ENCODE data around the gene PLA2G2A. TPM values are rescaled to one million over a fixed set of nuclear protein-coding genes. Genes with fewer than 3 reads are reported as not detected.

PLA2G2A gene
- total and polyA plus RNA-seq, 9 of the 15 experiments (the other 6 are each of a cell fraction or from before 2014, with no cell fraction given): not detected

- H3K9ac ChIP-seq (ENCODE audit: insufficient read depth in 1 of 2, low read depth in 2 of 2, low read length in 2 of 2): no peak overlapping the region
- no TSS peak for BruUV-seq (replicated peaks)
- intact Hi-C loops (cut with micrococcal nuclease): no loop called here
- no peaks in the 10 kb centered on the region for H3K36me3 ChIP-seq (ENCODE audit: control insufficient read depth, insufficient read depth, low read length)
- DNase-seq (ENCODE audit: extremely low read depth in 1 of 4, low spot score in 3 of 4) (no peak), ATAC-seq (no peak), FAIRE-seq (no peak)
- H2AFZ ChIP-seq (ENCODE audit: low read depth, low read length): no peak overlapping the region
- no peak overlapping the region for H3K27ac ChIP-seq (ENCODE audit: extremely low read depth, low read depth, low read length)
- H3K4me1 ChIP-seq (replicated peaks in 1 of 2; ENCODE audit: control insufficient read depth in 2 of 2, insufficient read depth in 2 of 2, low read length in 2 of 2): no peaks in the 10 kb centered on the region
- H3K79me2 ChIP-seq (ENCODE audit: control insufficient read depth, insufficient read depth, low read length): no peaks in the 10 kb centered on the region
- H3K9me1 ChIP-seq (ENCODE audit: control insufficient read depth, insufficient read depth, low read length): no peaks in the 10 kb centered on the region
- H4K20me1 ChIP-seq (replicated peaks; ENCODE audit: control insufficient read depth, insufficient read depth, low read length): no peaks in the 10 kb centered on the region; the same call in 1 of the 2 replicates
- H3K9me3 ChIP-seq (replicated peaks; ENCODE audit: control insufficient read depth, insufficient read depth, low read depth, low read length): no peaks in the 10 kb centered on the region
- no peak overlapping the region for H3K4me2 ChIP-seq (ENCODE audit: insufficient read depth, low read length)
- POLR2A ChIA-PET: interaction anchor here (0.6 kb wide), 1 partner anchor 37 kb away, joined by 3 read pairs; no protein-coding TSS in a partner anchor
- in situ Hi-C loops (cut with MboI): no loop called here
- H3K27me3 ChIP-seq (ENCODE audit: control insufficient read depth in 2 of 2, insufficient read depth in 2 of 2, low read length in 2 of 2): peaks cover 14 to 39% of the 10 kb centered on the region in 2 experiments; a peak in 3 of 5 replicates
- no peak overlapping the region for H3K4me3 ChIP-seq
- 3% methylated on average over 4 of the region's 4 CpGs for WGBS (ENCODE audit: insufficient coverage, low coverage, missing lambda C conversion rate)
- CTCF ChIA-PET (ENCODE audit: low intra/inter-chr PET ratio): no interaction called here
- TF ChIP-seq PTRF (tag; IDR thresholded peaks at IDR 0.05): no peak
- no peak for TF ChIP-seq TFE3 (CRISPR knock-in tag; IDR thresholded peaks at IDR 0.05)
- no peak for TF ChIP-seq ZNF318 (IDR thresholded peaks at IDR 0.05; ENCODE audit: borderline replicate concordance in 1 of 2, low read depth in 1 of 2)
- TF ChIP-seq TEAD1 (CRISPR knock-in tag; IDR thresholded peaks at IDR 0.05): no peak
- no peak for TF ChIP-seq NFYB (IDR thresholded peaks at IDR 0.05; ENCODE audit: extremely low read depth, insufficient read length)
- no peak for TF ChIP-seq CBFA2T2 (conservative IDR thresholded peaks at IDR 0.05)
- no peak for TF ChIP-seq EZH2 (IDR thresholded peaks at IDR 0.05; ENCODE audit: borderline replicate concordance, low read depth, low read length)
- no peak for TF ChIP-seq THAP12 (CRISPR knock-in tag; IDR thresholded peaks at IDR 0.05)
- no peak for TF ChIP-seq PYGO2 (tag; IDR thresholded peaks at IDR 0.05)
- TF ChIP-seq HSF4 (CRISPR knock-in tag; IDR thresholded peaks at IDR 0.05; ENCODE audit: borderline replicate concordance): no peak
Observed at GRCh38 chr1:19963636-19964035, 15.8 kb downstream of the PLA2G2A start.
